GM10266 (cell line): Measurements from ENCODE around the gene CIAO3.

Experiments used
- DNase-seq: peaks from one replicate; pipeline ENCODE4 v3.0.0; 2012; ENCODE audit errors: extremely low spot score
- TF ChIP-seq, protein P1 (sequence below): IDR thresholded peaks from 2 replicates; pipeline ENCODE4 v1.5.1; 2012; ENCODE audit warnings: mild to moderate bottlenecking, low read depth; ENCODE audit not compliant: control insufficient read depth, insufficient read depth; ENCODE audit errors: missing control alignments

CIAO3 gene

DNA sequence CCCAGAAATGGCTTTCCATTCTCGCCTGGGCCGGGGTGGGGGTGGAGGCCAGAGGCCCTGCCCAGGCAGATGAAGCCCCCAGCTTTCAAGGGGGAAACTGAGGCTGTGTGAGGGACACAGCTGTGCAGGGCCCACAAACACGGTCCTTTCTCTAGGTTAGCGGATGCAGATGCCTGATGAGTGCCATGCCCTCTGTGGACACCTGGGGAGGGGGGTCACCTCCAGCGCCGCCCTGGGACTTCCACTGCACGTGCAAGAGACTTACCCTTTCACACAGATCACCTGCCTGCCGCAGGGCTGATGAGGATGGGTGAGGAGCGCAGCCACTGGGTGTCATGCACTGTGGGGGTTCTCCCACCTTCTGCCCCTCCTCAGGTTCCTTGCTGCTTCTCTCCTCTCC is 22.4 kb downstream of the CIAO3 start:
- TF ChIP-seq, protein P1, sequence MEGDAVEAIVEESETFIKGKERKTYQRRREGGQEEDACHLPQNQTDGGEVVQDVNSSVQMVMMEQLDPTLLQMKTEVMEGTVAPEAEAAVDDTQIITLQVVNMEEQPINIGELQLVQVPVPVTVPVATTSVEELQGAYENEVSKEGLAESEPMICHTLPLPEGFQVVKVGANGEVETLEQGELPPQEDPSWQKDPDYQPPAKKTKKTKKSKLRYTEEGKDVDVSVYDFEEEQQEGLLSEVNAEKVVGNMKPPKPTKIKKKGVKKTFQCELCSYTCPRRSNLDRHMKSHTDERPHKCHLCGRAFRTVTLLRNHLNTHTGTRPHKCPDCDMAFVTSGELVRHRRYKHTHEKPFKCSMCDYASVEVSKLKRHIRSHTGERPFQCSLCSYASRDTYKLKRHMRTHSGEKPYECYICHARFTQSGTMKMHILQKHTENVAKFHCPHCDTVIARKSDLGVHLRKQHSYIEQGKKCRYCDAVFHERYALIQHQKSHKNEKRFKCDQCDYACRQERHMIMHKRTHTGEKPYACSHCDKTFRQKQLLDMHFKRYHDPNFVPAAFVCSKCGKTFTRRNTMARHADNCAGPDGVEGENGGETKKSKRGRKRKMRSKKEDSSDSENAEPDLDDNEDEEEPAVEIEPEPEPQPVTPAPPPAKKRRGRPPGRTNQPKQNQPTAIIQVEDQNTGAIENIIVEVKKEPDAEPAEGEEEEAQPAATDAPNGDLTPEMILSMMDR, result no peak
- no peak for DNase-seq

DNA sequence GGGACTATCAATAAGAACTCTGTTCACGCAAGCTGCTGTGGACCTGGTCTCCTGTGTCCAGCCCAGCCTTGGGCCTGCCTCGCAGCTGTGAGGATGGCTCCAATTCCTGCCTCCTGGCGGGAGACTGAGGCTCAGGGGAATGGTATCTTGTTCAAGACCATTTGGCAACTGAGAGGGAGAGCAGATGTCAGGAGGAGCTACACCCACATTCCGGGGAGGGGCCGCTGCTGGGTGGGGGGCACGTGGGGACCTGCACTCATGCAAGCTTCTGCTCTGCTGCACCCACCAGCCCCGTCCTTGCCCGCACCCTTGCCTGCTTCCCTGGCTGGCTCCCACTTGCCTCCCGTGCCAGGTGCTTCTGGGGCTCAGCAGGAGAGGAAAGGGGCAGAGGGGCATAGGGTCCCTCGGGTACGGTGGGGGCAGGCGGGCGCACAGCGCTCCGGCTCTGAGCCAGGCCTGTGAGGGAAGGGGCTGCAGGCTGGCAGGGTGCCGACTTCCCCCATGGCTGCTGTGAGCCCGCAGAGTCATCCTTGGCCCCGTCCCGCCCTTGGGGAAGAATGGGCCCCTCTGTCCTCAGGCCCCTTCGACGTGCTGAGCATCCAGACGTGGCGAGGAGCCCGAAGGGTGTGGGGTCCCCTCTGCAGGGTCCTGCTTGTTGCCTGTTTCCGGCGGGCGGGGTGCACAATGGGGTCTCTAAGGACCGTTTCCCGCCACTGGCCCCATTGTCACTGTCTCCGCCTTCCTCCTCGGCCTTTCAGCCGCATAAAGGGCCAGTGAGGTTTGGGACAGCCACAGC is 23.1 kb downstream of the CIAO3 start:
- no peak for DNase-seq
- TF ChIP-seq, protein P1, result no peak

DNA sequence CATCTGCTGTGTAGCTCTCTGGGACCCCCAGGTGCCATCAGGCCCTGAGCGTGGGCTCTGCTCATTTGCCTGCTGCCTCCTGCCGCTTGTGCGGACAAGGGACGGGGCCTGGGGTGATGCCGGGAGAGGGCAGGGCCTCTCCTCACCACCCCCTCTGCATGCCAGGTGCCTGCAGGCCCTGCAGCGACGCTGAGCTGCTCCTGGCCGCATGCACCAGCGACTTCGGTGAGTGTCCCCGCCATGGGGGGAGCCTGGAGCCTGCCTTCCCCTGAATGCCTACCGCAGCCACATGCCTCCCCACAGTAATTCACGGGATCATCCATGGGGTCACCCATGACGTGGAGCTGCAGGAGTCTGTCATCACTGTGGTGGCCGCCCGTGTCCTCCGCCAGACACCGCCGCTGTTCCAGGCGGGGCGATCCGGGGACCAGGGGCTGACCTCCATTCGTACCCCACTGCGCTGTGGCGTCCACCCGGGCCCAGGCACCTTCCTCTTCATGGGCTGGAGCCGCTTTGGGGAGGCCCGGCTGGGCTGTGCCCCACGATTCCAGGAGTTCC is 23.9 kb downstream of the CIAO3 start:
- TF ChIP-seq, protein P1, result no peak
- DNase-seq, result no peak

DNA sequence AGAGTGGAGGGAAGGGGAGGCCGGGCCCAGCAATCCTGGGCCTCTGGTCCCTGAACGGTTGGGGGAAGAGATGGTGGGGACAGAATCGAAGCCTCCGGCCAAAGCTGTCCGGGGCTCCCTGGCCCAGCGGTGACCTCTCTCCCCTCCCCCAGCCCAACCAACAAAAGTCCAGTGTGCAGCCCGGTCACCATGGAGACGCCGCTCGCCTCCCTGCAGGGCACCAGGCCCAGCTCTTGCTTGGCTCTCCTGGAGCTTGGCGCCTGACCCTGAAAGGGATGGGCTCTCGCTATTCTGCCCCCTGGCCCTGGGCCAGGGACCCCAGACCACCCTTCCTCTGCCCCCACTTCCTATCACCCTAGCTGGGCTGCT is 24.6 kb downstream of the CIAO3 start:
- DNase-seq, result no peak
- TF ChIP-seq, protein P1, result no peak

DNA sequence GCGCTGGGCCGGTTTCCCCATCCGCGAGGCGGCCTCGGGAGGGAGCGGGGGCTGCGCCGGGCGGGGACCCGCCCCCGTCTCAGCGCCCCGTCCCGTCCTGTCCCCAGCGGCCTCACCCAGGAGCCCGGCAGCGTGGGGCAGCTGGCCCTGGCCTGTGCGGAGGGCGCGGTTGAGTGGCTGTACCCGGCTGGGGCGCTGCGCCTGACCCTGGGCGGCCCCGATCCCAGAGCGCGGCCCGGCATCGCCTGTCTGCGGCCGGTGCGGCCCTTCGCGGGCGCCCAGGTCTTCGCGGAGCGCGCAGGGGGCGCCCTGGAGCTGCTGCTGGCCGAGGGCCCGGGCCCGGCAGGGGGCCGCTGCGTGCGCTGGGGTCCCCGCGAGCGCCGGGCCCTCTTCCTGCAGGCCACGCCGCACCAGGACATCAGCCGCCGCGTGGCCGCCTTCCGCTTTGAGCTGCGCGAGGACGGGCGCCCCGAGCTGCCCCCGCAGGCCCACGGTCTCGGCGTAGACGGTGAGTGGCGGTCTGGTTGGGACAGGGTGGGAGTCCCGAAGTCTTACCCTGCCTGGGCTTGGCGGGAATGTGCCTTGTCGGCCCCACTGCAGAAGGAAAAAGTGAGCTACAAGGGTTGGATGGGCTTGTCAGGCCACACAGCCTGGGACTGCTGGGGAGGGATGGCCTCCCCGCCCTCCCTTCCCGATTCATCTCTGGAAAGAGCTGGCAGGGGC is 25.2 kb downstream of the CIAO3 start:
- DNase-seq, result peak; percentile 72
- TF ChIP-seq, protein P1, result no peak

DNA sequence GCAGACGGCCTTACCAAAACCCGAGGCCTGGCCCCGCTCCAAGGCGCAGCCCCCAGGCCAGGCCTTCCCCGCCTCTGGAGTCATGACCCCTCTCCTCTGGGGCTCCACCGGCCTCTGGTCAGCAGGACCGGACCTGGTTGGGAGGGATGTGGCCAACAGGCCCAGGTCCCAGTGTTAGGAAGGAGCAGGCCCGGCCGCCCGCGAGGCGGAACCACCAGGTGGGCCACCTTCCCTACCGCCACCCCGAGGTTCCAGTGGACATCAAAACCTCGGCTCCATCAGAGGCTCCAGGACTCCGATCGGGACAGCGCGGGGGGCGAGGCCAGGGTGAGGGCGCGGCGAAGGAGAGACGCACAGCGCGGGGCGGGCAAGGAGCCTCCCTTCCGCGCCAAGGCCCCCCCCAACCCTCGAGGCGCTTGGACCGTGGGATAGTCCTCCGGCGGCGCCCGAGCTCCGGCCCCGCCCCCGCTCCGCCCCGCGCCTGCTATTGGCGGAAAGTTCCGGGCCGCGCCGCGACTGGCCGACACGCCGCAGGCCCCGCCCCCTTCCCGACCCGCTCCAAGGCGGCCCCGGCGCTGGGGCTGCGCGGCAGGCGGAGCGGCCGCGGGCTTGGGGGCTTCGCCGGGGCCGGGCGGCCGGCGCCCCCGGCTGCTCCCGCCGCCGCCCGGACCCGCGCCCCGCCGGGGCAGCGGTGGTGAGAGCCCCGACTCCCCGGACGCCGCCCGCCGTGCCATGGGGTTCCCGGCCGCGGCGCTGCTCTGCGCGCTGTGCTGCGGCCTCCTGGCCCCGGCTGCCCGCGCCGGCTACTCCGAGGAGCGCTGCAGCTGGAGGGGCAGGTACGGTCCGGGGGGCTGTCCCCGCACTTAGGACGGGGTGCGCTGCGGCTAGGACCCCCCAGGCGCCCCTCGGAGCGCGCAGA is 26.0 kb downstream of the CIAO3 start, which contains the start of gene METRN:
TSS of gene METRN (plus strand) at position 561 of the 919 bp plus-strand sequence. CDS start at position 733, 172 bp downstream.
- peak; percentile 98 for DNase-seq

More for the DNA sequence above, 26.0 kb downstream of the CIAO3 start, which contains the start of gene METRN:
- TF ChIP-seq, protein P1, result no peak
